Measurements from ENCODE around the gene CTDSP1. TPM values are rescaled to one million over a fixed set of nuclear protein-coding genes. Genes with fewer than 3 reads are reported as not detected.

CTDSP1 gene
- polyA plus RNA-seq, 4 donors = 94.3 to 181 (median 127) TPM

- peaks cover 18 to 51% (median 31%) of the 10 kb centered on the region in 3 donors for H3K36me3 ChIP-seq (ENCODE audit: control insufficient read depth in 3 of 3, insufficient read depth in 2 of 3, low read depth in 1 of 3, low read length in 3 of 3)
- DNase-seq (no peak), FAIRE-seq (no peak)
- H3K9me3 ChIP-seq (ENCODE audit: control insufficient read depth in 2 of 2, insufficient read depth in 1 of 2, low read depth in 1 of 2, low read length in 1 of 2) = no peaks in the 10 kb centered on the region
- H3K27me3 ChIP-seq (ENCODE audit: control insufficient read depth in 3 of 3, insufficient read depth in 3 of 3, low read length in 3 of 3) = no peaks in the 10 kb centered on the region
- H3K27ac ChIP-seq (ENCODE audit: low read depth in 1 of 3, low read length in 2 of 3) = peak overlapping the region; percentile 91 to 94 (median 91)
- peak overlapping the region in 2 of 3 donors; percentile 16 to 26 for H3K4me3 ChIP-seq (ENCODE audit: low read depth in 1 of 3, low read length in 3 of 3)
- peaks cover 3 to 62% (median 5%) of the 10 kb centered on the region in 3 donors for H3K4me1 ChIP-seq (ENCODE audit: control insufficient read depth in 3 of 3, insufficient read depth in 2 of 3, low read depth in 1 of 3, low read length in 2 of 3)
- WGBS, 3 donors = 48 to 54% (median 54%) methylated on average over 8 of the region's 8 CpGs
These were observed 5.5 kb downstream of the CTDSP1 start for GRCh38 chr2:218405086-218405745.

GRCh38 chr2:218405746-218406208, 6.1 kb downstream of the CTDSP1 start:
- Histone ChIP-seq H3K36me3 (ENCODE audit: control insufficient read depth in 3 of 3, insufficient read depth in 2 of 3, low read depth in 1 of 3, low read length in 3 of 3) (peaks cover 18 to 51% (median 31%) of the 10 kb centered on the region in 3 donors), H3K27me3 (ENCODE audit: control insufficient read depth in 3 of 3, insufficient read depth in 3 of 3, low read length in 3 of 3) (no peaks in the 10 kb centered on the region), H3K9me3 (ENCODE audit: control insufficient read depth in 2 of 2, insufficient read depth in 1 of 2, low read depth in 1 of 2, low read length in 1 of 2) (no peaks in the 10 kb centered on the region), H3K27ac (ENCODE audit: low read depth in 1 of 3, low read length in 2 of 3) (peak overlapping the region; percentile 91 to 94 (median 91)), H3K4me3 (ENCODE audit: low read depth in 1 of 3, low read length in 3 of 3) (peak overlapping the region in 2 of 3 donors; percentile 16 to 31), H3K4me1 (ENCODE audit: control insufficient read depth in 3 of 3, insufficient read depth in 2 of 3, low read depth in 1 of 3, low read length in 2 of 3) (peaks cover 3 to 62% (median 5%) of the 10 kb centered on the region in 3 donors)
- no peak for FAIRE-seq
- DNase-seq = peak in 1 of 2 donors; percentile 42
- WGBS, 3 donors = 2 to 3% (median 3%) methylated on average over 15 of the region's 15 CpGs

- H3K27me3 ChIP-seq (ENCODE audit: control insufficient read depth in 3 of 3, insufficient read depth in 3 of 3, low read length in 3 of 3) = no peaks in the 10 kb centered on the region
- H3K4me1 ChIP-seq (ENCODE audit: control insufficient read depth in 3 of 3, insufficient read depth in 2 of 3, low read depth in 1 of 3, low read length in 2 of 3) = peaks cover under 1 to 60% (median 5%) of the 10 kb centered on the region in 3 donors
- WGBS, 3 donors = 0 to 1% (median 1%) methylated on average over 21 to 56 of the region's 56 CpGs
- peak overlapping the region; percentile 16 to 60 (median 27) for H3K4me3 ChIP-seq (ENCODE audit: low read depth in 1 of 3, low read length in 3 of 3)
- FAIRE-seq = no peak
- peak overlapping the region; percentile 91 to 97 (median 91) for H3K27ac ChIP-seq (ENCODE audit: low read depth in 1 of 3, low read length in 2 of 3)
- H3K36me3 ChIP-seq (ENCODE audit: control insufficient read depth in 3 of 3, insufficient read depth in 2 of 3, low read depth in 1 of 3, low read length in 3 of 3) = peaks cover 18 to 46% (median 31%) of the 10 kb centered on the region in 3 donors
- H3K9me3 ChIP-seq (ENCODE audit: control insufficient read depth in 2 of 2, insufficient read depth in 1 of 2, low read depth in 1 of 2, low read length in 1 of 2) = no peaks in the 10 kb centered on the region
- DNase-seq = peak; percentile 95 to 97
These were observed 6.7 kb downstream of the CTDSP1 start for GRCh38 chr2:218406209-218406948.

GRCh38 chr2:218406949-218407618, 7.4 kb downstream of the CTDSP1 start:
- FAIRE-seq (no peak), DNase-seq (peak; percentile 80 to 94)
- Histone ChIP-seq H3K4me3 (ENCODE audit: low read depth in 1 of 3, low read length in 3 of 3) (peak overlapping the region in 2 of 3 donors; percentile 12 to 60), H3K9me3 (ENCODE audit: control insufficient read depth in 2 of 2, insufficient read depth in 1 of 2, low read depth in 1 of 2, low read length in 1 of 2) (no peaks in the 10 kb centered on the region), H3K27ac (ENCODE audit: low read depth in 1 of 3, low read length in 2 of 3) (peak overlapping the region; percentile 61 to 97 (median 90)), H3K36me3 (ENCODE audit: control insufficient read depth in 3 of 3, insufficient read depth in 2 of 3, low read depth in 1 of 3, low read length in 3 of 3) (peaks cover 16 to 39% (median 25%) of the 10 kb centered on the region in 3 donors), H3K27me3 (ENCODE audit: control insufficient read depth in 3 of 3, insufficient read depth in 3 of 3, low read length in 3 of 3) (no peaks in the 10 kb centered on the region), H3K4me1 (ENCODE audit: control insufficient read depth in 3 of 3, insufficient read depth in 2 of 3, low read depth in 1 of 3, low read length in 2 of 3) (peaks cover 0 to 53% (median 3%) of the 10 kb centered on the region in 3 donors)
- WGBS, 3 donors = 2 to 7% (median 5%) methylated on average over 13 of the region's 13 CpGs

- no peaks in the 10 kb centered on the region for H3K9me3 ChIP-seq (ENCODE audit: control insufficient read depth in 2 of 2, insufficient read depth in 1 of 2, low read depth in 1 of 2, low read length in 1 of 2)
- DNase-seq = no peak
- FAIRE-seq = no peak
- H3K4me1 ChIP-seq (ENCODE audit: control insufficient read depth in 3 of 3, insufficient read depth in 2 of 3, low read depth in 1 of 3, low read length in 2 of 3) = peaks cover 0 to 47% (median 3%) of the 10 kb centered on the region in 3 donors
- H3K4me3 ChIP-seq (ENCODE audit: low read depth in 1 of 3, low read length in 3 of 3) = no peak overlapping the region
- WGBS, 3 donors = 67 to 78% (median 75%) methylated on average over 8 of the region's 8 CpGs
- peak overlapping the region in 2 of 3 donors; percentile 90 to 97 for H3K27ac ChIP-seq (ENCODE audit: low read depth in 1 of 3, low read length in 2 of 3)
- peaks cover 11 to 33% (median 21%) of the 10 kb centered on the region in 3 donors for H3K36me3 ChIP-seq (ENCODE audit: control insufficient read depth in 3 of 3, insufficient read depth in 2 of 3, low read depth in 1 of 3, low read length in 3 of 3)
- H3K27me3 ChIP-seq (ENCODE audit: control insufficient read depth in 3 of 3, insufficient read depth in 3 of 3, low read length in 3 of 3) = no peaks in the 10 kb centered on the region
These were observed 8.0 kb downstream of the CTDSP1 start for GRCh38 chr2:218407717-218408116.

- no peaks in the 10 kb centered on the region for H3K27me3 ChIP-seq (ENCODE audit: control insufficient read depth in 3 of 3, insufficient read depth in 3 of 3, low read length in 3 of 3)
- DNase-seq (no peak), FAIRE-seq (no peak)
- peaks cover 0 to 29% (median 0%) of the 10 kb centered on the region in 3 donors for H3K36me3 ChIP-seq (ENCODE audit: control insufficient read depth in 3 of 3, insufficient read depth in 2 of 3, low read depth in 1 of 3, low read length in 3 of 3)
- H3K4me3 ChIP-seq (ENCODE audit: low read depth in 1 of 3, low read length in 3 of 3) = no peak overlapping the region
- WGBS, 3 donors = 52 to 71% (median 60%) methylated on average over 5 of the region's 5 CpGs
- peak overlapping the region; percentile 64 to 87 (median 80) for H3K27ac ChIP-seq (ENCODE audit: low read depth in 1 of 3, low read length in 2 of 3)
- no peaks in the 10 kb centered on the region for H3K9me3 ChIP-seq (ENCODE audit: control insufficient read depth in 2 of 2, insufficient read depth in 1 of 2, low read depth in 1 of 2, low read length in 1 of 2)
- H3K4me1 ChIP-seq (ENCODE audit: control insufficient read depth in 3 of 3, insufficient read depth in 2 of 3, low read depth in 1 of 3, low read length in 2 of 3) = peaks cover 0 to 28% (median 4%) of the 10 kb centered on the region in 3 donors
These were observed 18.7 kb downstream of the CTDSP1 start for GRCh38 chr2:218418321-218418716.

- FAIRE-seq (no peak), DNase-seq (peak; percentile 97 to 99)
- Histone ChIP-seq H3K27me3 (ENCODE audit: control insufficient read depth in 3 of 3, insufficient read depth in 3 of 3, low read length in 3 of 3) (no peaks in the 10 kb centered on the region), H3K4me3 (ENCODE audit: low read depth in 1 of 3, low read length in 3 of 3) (peak within 1 kb of the TSS; percentile 28 to 78 (median 69)), H3K36me3 (ENCODE audit: control insufficient read depth in 3 of 3, insufficient read depth in 2 of 3, low read depth in 1 of 3, low read length in 3 of 3) (peaks cover 0 to 35% (median 5%) of the 10 kb centered on the region in 3 donors), H3K9me3 (ENCODE audit: control insufficient read depth in 2 of 2, insufficient read depth in 1 of 2, low read depth in 1 of 2, low read length in 1 of 2) (no peaks in the 10 kb centered on the region), H3K4me1 (ENCODE audit: control insufficient read depth in 3 of 3, insufficient read depth in 2 of 3, low read depth in 1 of 3, low read length in 2 of 3) (peaks cover 0 to 30% (median 4%) of the 10 kb centered on the region in 3 donors), H3K27ac (ENCODE audit: low read depth in 1 of 3, low read length in 2 of 3) (peak within 1 kb of the TSS; percentile 80 to 93 (median 81))
- WGBS, 3 donors = 16 to 60% (median 32%) methylated on average over 9 of the region's 9 CpGs
These were observed 19.2 kb downstream of the CTDSP1 start, which contains the start of gene VIL1 for GRCh38 chr2:218418717-218419458. Gene VIL1 (plus strand): TSS chr2:218419123. CDS start chr2:218423779, 4,656 bp downstream.

Measured in small intestine (tissue), 7 donors.